ENCODE results near the gene ZEB2.

The ZEB2 gene

GRCh38 chr2:144496092-144496976 is 23.6 kb downstream of the ZEB2 start:
- DNase-seq (ENCODE audit: low read depth in 3 of 3) = no peak

- DNase-seq (ENCODE audit: low read depth in 3 of 3) = no peak
Measured at GRCh38 chr2:144495227-144496091, 24.5 kb downstream of the ZEB2 start.

GRCh38 chr2:144493027-144493809 is 26.7 kb downstream of the ZEB2 start:
- no peak for DNase-seq (ENCODE audit: low read depth in 3 of 3)

GRCh38 chr2:144490857-144491256 is 29.1 kb downstream of the ZEB2 start:
- no peak for DNase-seq (ENCODE audit: low read depth in 3 of 3)

- no peak for DNase-seq (ENCODE audit: low read depth in 3 of 3)
Measured at GRCh38 chr2:144490017-144490416, 29.9 kb downstream of the ZEB2 start.

- no peak for DNase-seq (ENCODE audit: low read depth in 3 of 3)
Measured at GRCh38 chr2:144489315-144489916, 30.5 kb downstream of the ZEB2 start.

GRCh38 chr2:144484201-144484948 is 35.5 kb downstream of the ZEB2 start:
- DNase-seq (ENCODE audit: low read depth in 3 of 3) = no peak

- DNase-seq (ENCODE audit: low read depth in 3 of 3) = no peak
Measured at GRCh38 chr2:144481666-144482065, 38.3 kb downstream of the ZEB2 start.

- DNase-seq (ENCODE audit: low read depth in 3 of 3) = no peak
Measured at GRCh38 chr2:144481109-144481508, 38.8 kb downstream of the ZEB2 start.

GRCh38 chr2:144480285-144480684 is 39.6 kb downstream of the ZEB2 start:
- no peak for DNase-seq (ENCODE audit: low read depth in 3 of 3)

GRCh38 chr2:144479659-144480058 is 40.3 kb downstream of the ZEB2 start:
- DNase-seq (ENCODE audit: low read depth in 3 of 3) = no peak

GRCh38 chr2:144479138-144479537 is 40.8 kb downstream of the ZEB2 start:
- DNase-seq (ENCODE audit: low read depth in 3 of 3) = no peak

- DNase-seq (ENCODE audit: low read depth in 3 of 3) = no peak
Measured at GRCh38 chr2:144477957-144478311, 42.0 kb downstream of the ZEB2 start.

GRCh38 chr2:144477281-144477956 is 42.5 kb downstream of the ZEB2 start:
- no peak for DNase-seq (ENCODE audit: low read depth in 3 of 3)

- no peak for DNase-seq (ENCODE audit: low read depth in 3 of 3)
Measured at GRCh38 chr2:144476682-144477081, 43.2 kb downstream of the ZEB2 start.

- DNase-seq (ENCODE audit: low read depth in 3 of 3) = no peak
Measured at GRCh38 chr2:144475569-144476275, 44.2 kb downstream of the ZEB2 start.

- no peak for DNase-seq (ENCODE audit: low read depth in 3 of 3)
Measured at GRCh38 chr2:144475044-144475443, 44.9 kb downstream of the ZEB2 start.

GRCh38 chr2:144474017-144474416 is 45.9 kb downstream of the ZEB2 start:
- no peak for DNase-seq (ENCODE audit: low read depth in 3 of 3)

- DNase-seq (ENCODE audit: low read depth in 3 of 3) = no peak
Measured at GRCh38 chr2:144472911-144473310, 47.0 kb downstream of the ZEB2 start.

GRCh38 chr2:144472046-144472412 is 47.9 kb downstream of the ZEB2 start:
- no peak for DNase-seq (ENCODE audit: low read depth in 3 of 3)
